Measurements from ENCODE around the gene PABPN1.

Gene PABPN1

DNA sequence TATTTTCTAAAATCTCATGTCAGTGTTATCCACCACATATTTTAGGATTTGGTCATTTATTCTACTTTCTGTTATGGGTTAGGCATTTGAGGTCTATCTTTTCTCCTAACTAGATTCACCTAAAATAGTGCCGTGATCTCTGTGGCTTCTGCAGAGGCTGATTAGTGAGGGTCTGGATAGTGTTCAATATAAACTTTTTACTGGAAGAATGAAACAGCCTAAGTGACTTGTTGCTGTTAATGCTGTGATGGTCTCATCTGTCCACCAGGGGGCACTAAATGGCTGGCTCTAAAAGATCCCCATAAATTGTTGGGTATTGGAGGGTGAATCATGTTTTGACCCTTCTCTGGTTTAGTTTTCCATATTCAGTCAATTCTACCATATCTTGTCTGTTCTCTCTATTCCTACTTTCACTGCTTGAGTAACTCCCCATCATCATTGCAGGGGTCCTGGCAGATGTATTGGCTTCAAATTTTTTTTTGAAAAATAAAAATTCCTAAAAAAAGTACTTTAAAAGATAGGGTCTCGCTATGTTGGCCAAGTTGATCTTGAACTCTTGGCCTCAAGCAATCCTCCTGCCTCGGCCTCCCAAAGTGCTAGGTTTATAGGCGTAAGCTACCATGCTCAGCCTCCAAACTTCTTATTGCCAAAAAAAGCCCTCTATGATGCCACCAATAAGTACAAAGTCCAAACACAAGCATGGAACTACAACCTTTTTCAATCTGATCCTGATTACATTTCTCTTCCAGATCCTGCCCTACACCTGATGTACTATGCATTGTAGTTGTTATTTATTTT is 6.9 kb downstream of the PABPN1 start:
- Histone ChIP-seq H3K4me1 (ENCODE audit: control insufficient read depth in 1 of 2, insufficient read depth in 1 of 2, low read depth in 1 of 2, low read length in 1 of 2) (peaks cover under 1 to 2% of the 10 kb centered on the region in 2 experiments), H3K9me3 (no peaks in the 10 kb centered on the region)
- peak; percentile 91 for TF ChIP-seq CTCF (IDR thresholded peaks at IDR 0.05)

GRCh38 chr14:23335623-23336022 is 14.4 kb downstream of the PABPN1 start:
- no peak for TF ChIP-seq CTCF (IDR thresholded peaks at IDR 0.05)
- Histone ChIP-seq H3K4me3 (ENCODE audit: low read depth in 1 of 2, low read length in 1 of 2) (no peak overlapping the region), H3K9me3 (no peaks in the 10 kb centered on the region), H3K4me1 (ENCODE audit: control insufficient read depth in 1 of 2, insufficient read depth in 1 of 2, low read depth in 1 of 2, low read length in 1 of 2) (no peaks in the 10 kb centered on the region), H3K27ac (no peak overlapping the region), H3K36me3 (no peaks in the 10 kb centered on the region), H3K27me3 (peaks cover 29% of the 10 kb centered on the region)

More for the DNA sequence above, 6.9 kb downstream of the PABPN1 start:
- Histone ChIP-seq H3K36me3 (peaks cover 32% of the 10 kb centered on the region), H3K4me3 (ENCODE audit: low read depth in 1 of 2, low read length in 1 of 2) (no peak overlapping the region), H3K27me3 (peaks cover 7% of the 10 kb centered on the region), H3K27ac (no peak overlapping the region)

GRCh38 chr14:23339506-23340268 is 18.4 kb downstream of the PABPN1 start:
- no peak for TF ChIP-seq CTCF (IDR thresholded peaks at IDR 0.05)
- peaks cover 21% of the 10 kb centered on the region for H3K27me3 ChIP-seq

GRCh38 chr14:23344481-23344880 is 23.2 kb downstream of the PABPN1 start:
- Histone ChIP-seq H3K27me3 (peaks cover 20% of the 10 kb centered on the region), H3K4me3 (ENCODE audit: low read depth in 1 of 2, low read length in 1 of 2) (no peak overlapping the region), H3K36me3 (no peaks in the 10 kb centered on the region), H3K9me3 (no peaks in the 10 kb centered on the region), H3K4me1 (ENCODE audit: control insufficient read depth in 1 of 2, insufficient read depth in 1 of 2, low read depth in 1 of 2, low read length in 1 of 2) (no peaks in the 10 kb centered on the region), H3K27ac (no peak overlapping the region)
- no peak for TF ChIP-seq CTCF (IDR thresholded peaks at IDR 0.05)

More at GRCh38 chr14:23339506-23340268, 18.4 kb downstream of the PABPN1 start:
- no peaks in the 10 kb centered on the region for H3K36me3 ChIP-seq
- H3K4me1 ChIP-seq (ENCODE audit: control insufficient read depth in 1 of 2, insufficient read depth in 1 of 2, low read depth in 1 of 2, low read length in 1 of 2), result no peaks in the 10 kb centered on the region
- H3K27ac ChIP-seq, result no peak overlapping the region
- no peak overlapping the region for H3K4me3 ChIP-seq (ENCODE audit: low read depth in 1 of 2, low read length in 1 of 2)
- no peaks in the 10 kb centered on the region for H3K9me3 ChIP-seq

DNA sequence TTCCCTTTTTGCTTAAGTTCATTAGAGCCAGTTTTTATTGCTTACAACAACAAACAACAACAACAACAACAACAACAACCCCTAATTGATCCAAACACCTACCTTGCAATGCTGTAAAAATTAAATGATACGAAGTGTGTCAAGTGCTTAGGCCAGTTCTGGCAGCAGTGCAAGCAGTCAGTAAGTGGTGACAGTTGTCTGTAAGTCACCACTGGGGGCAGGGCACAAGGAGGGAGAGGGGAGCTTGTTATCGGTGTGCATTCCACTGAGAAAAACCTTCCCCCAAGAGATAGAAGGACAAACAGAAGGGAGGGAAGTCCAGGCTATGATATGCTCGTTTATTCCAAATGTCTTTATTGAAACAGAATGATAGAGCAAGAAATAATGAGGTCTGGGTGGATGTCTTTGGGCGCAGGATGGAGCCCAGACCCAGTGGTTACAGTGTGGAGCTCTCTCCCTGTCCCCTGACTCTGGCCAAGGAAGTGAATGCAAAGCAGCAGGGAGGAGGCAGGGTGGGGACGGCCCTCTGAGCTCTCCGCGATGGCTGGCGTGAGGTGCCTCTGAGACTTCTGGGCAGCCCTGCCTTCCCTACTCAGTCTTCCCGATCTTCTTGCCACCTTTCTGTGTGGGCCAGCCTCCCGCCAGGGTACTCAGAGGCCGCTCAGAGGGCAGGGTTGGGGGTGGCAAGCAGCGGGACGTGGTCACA is 24.9 kb downstream of the PABPN1 start:
- H3K4me3 ChIP-seq (ENCODE audit: low read depth in 1 of 2, low read length in 1 of 2), result no peak overlapping the region
- H3K27me3 ChIP-seq, result peaks cover 36% of the 10 kb centered on the region
- no peaks in the 10 kb centered on the region for H3K9me3 ChIP-seq
- H3K27ac ChIP-seq, result no peak overlapping the region
- TF ChIP-seq CTCF (IDR thresholded peaks at IDR 0.05), result no peak
- no peaks in the 10 kb centered on the region for H3K36me3 ChIP-seq
- H3K4me1 ChIP-seq (ENCODE audit: control insufficient read depth in 1 of 2, insufficient read depth in 1 of 2, low read depth in 1 of 2, low read length in 1 of 2), result no peaks in the 10 kb centered on the region
